ENCODE measurements around the gene LAMB1. TPM values are rescaled to one million over a fixed set of nuclear protein-coding genes. Genes with fewer than 3 reads are reported as not detected.

LAMB1 gene
- total RNA-seq, 2 donors from 2014 or later = 109 to 123 TPM

- ATAC-seq (no peak), DNase-seq (no peak)
- intact Hi-C loops (cut with DNase I) = loop anchor here in 1 of 2 donors (2.0 kb wide), 1 partner anchor 36 kb away; no protein-coding TSS in a partner anchor
Observed at GRCh38 chr7:108024538-108024937, 21.6 kb upstream of the LAMB1 start.

DNA sequence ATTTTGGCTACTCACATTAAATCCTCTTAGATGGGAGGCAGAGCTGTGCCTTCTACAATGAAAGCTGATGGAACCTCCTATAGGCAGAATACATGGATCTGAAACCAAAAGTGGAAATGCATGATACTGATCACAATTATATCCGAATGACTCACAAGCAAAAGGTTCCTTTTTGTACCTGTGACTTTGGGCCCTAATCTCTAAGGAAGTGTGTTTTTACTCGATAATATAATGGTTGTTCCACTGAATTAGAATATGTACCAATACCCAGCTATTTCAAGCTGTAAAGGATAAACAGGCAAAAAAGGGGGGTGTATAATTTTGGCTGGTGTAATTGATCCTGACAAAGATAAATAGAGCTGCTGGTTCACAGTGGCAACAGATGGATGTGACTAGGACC lies 17.6 kb upstream of the LAMB1 start:
- ATAC-seq = no peak
- intact Hi-C loops (cut with DNase I) = no loop called here
- no peak for DNase-seq

- intact Hi-C loops (cut with DNase I) = no loop called here
- no peak for ATAC-seq
- no peak for DNase-seq
Observed at GRCh38 chr7:108018668-108019067, 15.7 kb upstream of the LAMB1 start.

DNA sequence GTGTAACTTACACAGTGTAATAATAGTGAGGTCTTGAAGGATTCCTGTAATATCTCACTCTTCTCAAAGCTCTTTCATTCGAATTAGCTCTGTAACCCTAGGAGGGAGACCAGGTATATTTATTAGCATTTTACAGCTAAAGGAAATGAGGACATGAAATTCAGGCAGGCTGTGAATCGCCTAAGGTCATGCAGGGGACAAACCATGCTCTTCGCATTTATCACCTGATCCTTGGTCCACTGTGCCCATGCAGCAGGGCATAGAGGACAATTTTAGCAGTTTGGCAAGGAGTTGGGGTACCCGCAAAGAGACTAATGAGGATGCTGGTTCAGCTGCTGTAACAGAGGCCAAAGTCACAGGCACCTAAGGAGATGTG lies 14.8 kb upstream of the LAMB1 start:
- DNase-seq (no peak), ATAC-seq (no peak)
- intact Hi-C loops (cut with DNase I) = no loop called here

DNA sequence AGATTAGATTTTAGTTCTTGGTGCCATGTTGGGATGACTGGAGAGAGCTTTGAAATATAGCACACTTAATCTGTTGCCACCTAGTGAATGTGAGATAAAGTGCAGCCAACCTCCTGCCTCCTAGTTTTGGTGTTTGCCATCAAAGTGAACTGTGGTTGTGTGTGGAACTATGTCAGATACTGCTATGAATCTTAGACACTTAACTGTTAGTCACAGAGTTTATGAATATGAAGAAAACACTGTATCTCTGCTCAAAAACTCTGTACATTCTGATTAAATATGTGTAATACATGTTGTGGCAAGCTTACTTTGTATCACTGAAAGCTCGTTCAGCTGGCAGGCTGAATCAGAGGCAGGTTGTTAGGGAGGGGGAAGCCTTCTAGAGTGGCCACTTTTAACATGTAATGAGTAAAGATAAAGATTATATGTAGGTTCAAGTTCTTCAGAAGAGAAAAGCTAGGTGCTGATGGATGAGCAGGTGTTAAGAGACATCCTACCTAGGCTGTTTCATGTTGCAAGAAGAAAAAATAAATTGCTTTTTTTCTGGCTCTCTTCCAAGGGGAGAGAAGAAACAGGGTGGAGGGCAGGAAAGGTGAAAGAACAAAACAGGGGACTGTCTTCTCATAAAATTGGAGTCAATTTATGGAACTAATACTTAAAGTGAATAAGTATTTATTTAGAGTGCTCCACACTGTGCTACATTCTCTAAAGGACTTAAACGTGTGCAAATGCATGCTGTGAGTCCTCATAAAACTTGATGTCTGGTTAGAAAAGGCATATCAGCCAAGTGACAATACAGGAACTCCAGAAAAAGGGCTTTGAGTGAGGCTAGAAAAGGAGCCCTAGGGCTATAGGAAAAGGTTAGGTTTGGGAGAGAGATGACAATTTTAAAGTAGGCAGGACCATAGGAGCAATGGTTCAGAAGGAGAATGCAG lies 14.1 kb upstream of the LAMB1 start:
- ATAC-seq (peak; percentile 57 to 59), DNase-seq (no peak)
- intact Hi-C loops (cut with DNase I) = no loop called here

- intact Hi-C loops (cut with DNase I) = no loop called here
- ATAC-seq (no peak), DNase-seq (no peak)
Observed at GRCh38 chr7:108015740-108016139, 12.8 kb upstream of the LAMB1 start.

- ATAC-seq = peak in 1 of 2 donors; percentile 51
- intact Hi-C loops (cut with DNase I) = no loop called here
- DNase-seq = no peak
Observed at GRCh38 chr7:108014747-108015682, 12.1 kb upstream of the LAMB1 start.

- ATAC-seq = no peak
- intact Hi-C loops (cut with DNase I) = no loop called here
- no peak for DNase-seq
Observed at GRCh38 chr7:108014215-108014614, 11.3 kb upstream of the LAMB1 start.

- intact Hi-C loops (cut with DNase I) = no loop called here
- DNase-seq = no peak
- no peak for ATAC-seq
Observed at GRCh38 chr7:108012499-108013430, 9.8 kb upstream of the LAMB1 start.

DNA sequence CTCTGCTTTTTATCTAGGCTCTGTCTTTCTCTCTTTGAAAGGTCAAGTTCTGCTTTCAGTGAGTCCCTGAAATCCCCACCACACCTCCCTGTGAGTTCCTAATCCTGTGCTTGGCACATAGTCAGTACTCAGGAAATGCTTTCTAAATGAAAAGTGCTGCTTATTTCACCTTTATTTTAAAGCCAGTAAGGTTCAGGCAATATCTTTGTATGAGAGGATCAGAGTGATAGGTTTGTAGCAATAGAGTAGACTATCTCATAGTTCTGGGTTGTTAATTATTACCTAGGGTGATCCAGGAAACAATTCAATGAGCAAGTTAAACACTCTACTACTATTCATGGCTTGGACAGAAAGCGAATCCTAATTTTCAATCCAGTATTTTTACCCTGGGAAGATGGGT lies 7.4 kb upstream of the LAMB1 start:
- ATAC-seq (no peak), DNase-seq (no peak)
- intact Hi-C loops (cut with DNase I) = no loop called here

DNA sequence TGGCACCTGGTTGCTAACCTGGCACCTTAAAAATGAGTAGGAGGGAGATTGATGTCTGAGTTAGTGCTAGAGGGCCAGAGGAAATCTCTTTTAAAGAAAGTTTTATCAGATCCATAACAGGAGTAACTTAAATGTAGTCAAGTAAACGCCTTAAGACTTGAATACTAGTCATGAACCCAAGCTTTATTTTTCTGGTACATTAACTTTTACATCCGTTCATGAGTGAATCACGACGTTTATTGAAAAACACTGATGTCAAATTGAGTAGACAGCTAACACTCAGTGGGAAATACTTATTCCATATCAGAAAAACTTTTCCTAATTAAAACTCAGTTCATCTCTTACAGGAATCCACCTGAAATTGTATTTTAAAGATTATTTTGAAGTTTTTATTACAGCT lies 6.9 kb upstream of the LAMB1 start:
- DNase-seq = no peak
- no peak for ATAC-seq
- intact Hi-C loops (cut with DNase I) = no loop called here

- DNase-seq = no peak
- intact Hi-C loops (cut with DNase I) = no loop called here
Observed at GRCh38 chr7:108008827-108009226, 5.9 kb upstream of the LAMB1 start.

GRCh38 chr7:108008240-108008639 lies 5.3 kb upstream of the LAMB1 start:
- intact Hi-C loops (cut with DNase I) = no loop called here
- DNase-seq (no peak), ATAC-seq (no peak)

More at GRCh38 chr7:108008827-108009226, 5.9 kb upstream of the LAMB1 start:
- no peak for ATAC-seq

- intact Hi-C loops (cut with DNase I) = no loop called here
- ATAC-seq = no peak
- no peak for DNase-seq
Observed at GRCh38 chr7:108007762-108008161, 4.8 kb upstream of the LAMB1 start.

DNA sequence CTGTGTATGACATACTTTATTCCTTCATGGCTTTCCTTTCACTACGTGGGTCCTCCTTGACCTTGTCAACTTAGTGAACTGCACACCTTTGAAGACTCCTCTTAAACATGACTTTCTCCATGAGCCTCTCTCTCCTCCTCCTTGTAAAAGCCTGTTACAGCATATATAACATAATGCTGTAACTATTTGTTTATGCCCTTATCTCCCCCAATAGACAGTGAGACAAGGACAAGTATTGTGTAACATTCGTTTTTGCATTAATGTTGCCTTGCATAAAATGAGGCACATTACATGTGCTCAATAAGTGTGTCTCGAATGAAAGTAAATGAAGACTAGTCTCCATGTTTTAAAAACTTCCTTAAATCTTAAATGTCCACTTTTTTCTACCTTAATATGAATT lies 4.3 kb upstream of the LAMB1 start:
- DNase-seq (no peak), ATAC-seq (no peak)
- intact Hi-C loops (cut with DNase I) = no loop called here

DNA sequence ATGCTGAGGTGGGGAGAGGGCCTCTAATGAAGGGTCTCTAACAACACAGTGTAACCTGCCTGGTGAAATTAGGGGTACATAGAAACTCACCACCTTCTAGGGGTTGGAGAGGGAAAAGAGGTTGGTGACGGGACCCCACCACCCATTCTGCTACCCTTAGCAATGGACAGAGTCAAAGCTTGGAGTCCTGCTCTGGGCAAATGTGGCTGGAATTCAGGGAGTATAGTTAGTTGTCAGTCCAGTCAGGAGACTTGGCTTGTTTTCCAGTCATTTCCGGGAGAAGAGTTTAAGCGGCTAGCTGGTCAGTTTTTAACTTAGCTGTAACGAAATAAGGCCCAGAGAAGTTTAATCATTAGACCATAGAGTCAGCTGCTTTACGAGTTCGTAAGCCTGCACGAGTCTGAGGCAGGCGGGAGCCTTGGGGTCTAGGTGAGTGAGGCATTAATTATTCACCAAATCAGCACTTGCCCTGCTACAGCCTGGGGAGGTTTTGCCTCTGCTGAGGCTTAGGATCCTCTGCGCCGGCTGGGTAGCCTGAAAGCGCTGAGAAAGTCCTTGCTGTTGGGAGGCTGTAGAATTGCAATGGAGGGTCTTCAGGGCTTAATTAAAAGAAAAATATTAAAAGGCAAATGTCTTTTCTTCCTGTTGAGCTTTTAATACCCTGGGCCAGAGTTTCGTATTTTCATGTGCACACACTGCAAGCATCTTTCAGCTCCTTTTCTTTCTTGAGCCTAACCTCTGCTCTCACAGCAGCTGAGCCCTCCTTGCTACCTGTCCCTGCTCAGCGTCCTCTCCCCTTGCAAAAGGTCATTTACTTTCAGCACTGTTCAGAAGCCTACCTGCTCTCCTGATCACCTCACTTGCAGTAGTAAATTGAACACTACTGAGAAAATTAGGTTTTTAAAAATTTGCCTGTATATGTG lies 1.5 kb upstream of the LAMB1 start:
- intact Hi-C loops (cut with DNase I) = no loop called here
- ATAC-seq (peak in 1 of 2 donors; percentile 17), DNase-seq (no peak)

DNA sequence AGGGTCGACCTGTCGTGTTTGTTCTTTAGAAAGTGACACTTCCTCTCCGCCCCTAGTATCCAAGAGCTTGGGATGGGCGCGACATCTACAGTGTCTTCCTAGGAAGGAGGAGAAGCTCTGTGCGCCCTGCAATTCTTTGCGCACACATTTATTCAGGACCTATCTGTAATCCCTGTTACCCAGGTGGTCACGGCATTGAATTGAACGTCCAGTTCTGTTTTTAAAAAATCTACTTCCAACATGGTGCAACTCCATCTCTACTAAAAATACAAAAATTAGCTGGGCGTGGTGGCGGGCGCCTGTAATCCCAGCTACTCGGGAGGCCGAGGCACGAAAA lies 606 bp upstream of the LAMB1 start:
- ATAC-seq = no peak
- no peak for DNase-seq
- intact Hi-C loops (cut with DNase I) = no loop called here

Measured in left cardiac atrium (tissue), 4 donors.